ENCODE results near the gene AGFG1. TPM values are rescaled to one million over a fixed set of nuclear protein-coding genes. Genes with fewer than 3 reads are reported as not detected.

AGFG1 gene
- total and polyA plus RNA-seq, 2 donors (not counting 1 experiment from before 2014, with no cell fraction given), result 28.7 to 83.3 TPM

DNA sequence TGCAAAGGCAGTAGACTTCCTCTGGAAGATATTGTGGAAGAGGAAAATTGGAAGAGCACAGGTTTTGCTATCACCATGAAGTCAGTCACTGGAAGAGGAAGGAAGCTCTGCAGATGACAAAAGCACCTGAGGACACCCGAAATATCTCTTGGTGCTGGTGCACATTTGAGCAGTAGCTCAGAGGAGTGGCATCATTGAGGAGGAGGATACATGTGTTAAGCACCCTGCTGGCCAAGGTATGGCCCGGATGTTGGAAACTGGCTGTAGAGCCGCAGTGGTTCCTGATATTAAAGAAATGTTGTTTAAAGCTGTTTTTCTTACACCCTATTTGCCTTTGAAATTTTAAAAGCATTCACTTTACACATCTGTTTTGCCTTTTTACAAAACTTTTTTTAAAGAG, 94.1 kb downstream of the AGFG1 start:
- ATAC-seq (ENCODE audit: low read depth), result no peak
- ChIA-PET CTCF (interaction anchor here (1.6 kb wide), 1 partner anchor 11 kb away, joined by 4 read pairs; no protein-coding TSS in a partner anchor), POLR2A (interaction anchor here (0.7 kb wide), 1 partner anchor 12 kb away, joined by 3 read pairs; no protein-coding TSS in a partner anchor)
- H3K4me1 ChIP-seq (ENCODE audit: control insufficient read depth in 2 of 2, insufficient read depth in 2 of 2, low read length in 2 of 2), result no peaks in the 10 kb centered on the region
- H3K4me2 ChIP-seq (replicated peaks; ENCODE audit: low read depth, low read length, poor library complexity, severe bottlenecking), result no peak overlapping the region
- H3K27me3 ChIP-seq (replicated peaks in 1 of 4; ENCODE audit: control extremely low read depth in 1 of 4, control insufficient read depth in 3 of 4, insufficient read depth in 4 of 4, low read length in 3 of 4), result no peaks in the 10 kb centered on the region
- no peaks in the 10 kb centered on the region for H3K9me3 ChIP-seq (ENCODE audit: control extremely low read depth in 1 of 3, control insufficient read depth in 2 of 3, insufficient read depth in 1 of 3, low read length in 2 of 3)
- no peak for DNase-seq
- no peaks in the 10 kb centered on the region for H3K4me1 Mint-ChIP-seq
- no peak overlapping the region for H3K9ac ChIP-seq (ENCODE audit: low read length)
- H2AFZ ChIP-seq (ENCODE audit: insufficient read depth, low read depth, low read length, poor library complexity, severe bottlenecking), result no peak overlapping the region
- no peak for TF ChIP-seq EZH2 (IDR thresholded peaks at IDR 0.05; ENCODE audit: borderline replicate concordance, insufficient read depth, low read depth, low read length, poor library complexity, severe bottlenecking)
- TF ChIP-seq, protein P1, sequence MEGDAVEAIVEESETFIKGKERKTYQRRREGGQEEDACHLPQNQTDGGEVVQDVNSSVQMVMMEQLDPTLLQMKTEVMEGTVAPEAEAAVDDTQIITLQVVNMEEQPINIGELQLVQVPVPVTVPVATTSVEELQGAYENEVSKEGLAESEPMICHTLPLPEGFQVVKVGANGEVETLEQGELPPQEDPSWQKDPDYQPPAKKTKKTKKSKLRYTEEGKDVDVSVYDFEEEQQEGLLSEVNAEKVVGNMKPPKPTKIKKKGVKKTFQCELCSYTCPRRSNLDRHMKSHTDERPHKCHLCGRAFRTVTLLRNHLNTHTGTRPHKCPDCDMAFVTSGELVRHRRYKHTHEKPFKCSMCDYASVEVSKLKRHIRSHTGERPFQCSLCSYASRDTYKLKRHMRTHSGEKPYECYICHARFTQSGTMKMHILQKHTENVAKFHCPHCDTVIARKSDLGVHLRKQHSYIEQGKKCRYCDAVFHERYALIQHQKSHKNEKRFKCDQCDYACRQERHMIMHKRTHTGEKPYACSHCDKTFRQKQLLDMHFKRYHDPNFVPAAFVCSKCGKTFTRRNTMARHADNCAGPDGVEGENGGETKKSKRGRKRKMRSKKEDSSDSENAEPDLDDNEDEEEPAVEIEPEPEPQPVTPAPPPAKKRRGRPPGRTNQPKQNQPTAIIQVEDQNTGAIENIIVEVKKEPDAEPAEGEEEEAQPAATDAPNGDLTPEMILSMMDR (IDR thresholded peaks at IDR 0.05), result no peak
- H3K4me3 Mint-ChIP-seq, result no peak overlapping the region
- no peaks in the 10 kb centered on the region for H4K20me1 ChIP-seq (ENCODE audit: control insufficient read depth, insufficient read depth, low read length, poor library complexity, severe bottlenecking)
- no peaks in the 10 kb centered on the region for H3K9me3 Mint-ChIP-seq (ENCODE audit: insufficient read depth)
- H3K27ac ChIP-seq (ENCODE audit: low read length in 2 of 2), result no peak overlapping the region
- no peaks in the 10 kb centered on the region for H3K36me3 ChIP-seq (replicated peaks in 1 of 2; ENCODE audit: control extremely low read depth in 1 of 2, control insufficient read depth in 1 of 2, extremely low read depth in 1 of 2, insufficient read depth in 2 of 2, low read length in 1 of 2)
- no peak overlapping the region for H3K27ac Mint-ChIP-seq
- intact Hi-C loops (cut with micrococcal nuclease), result no loop called here
- no peaks in the 10 kb centered on the region for H3K27me3 Mint-ChIP-seq
- WGBS (ENCODE audit: insufficient coverage), result 0% methylated on average over 1 of the region's 3 CpGs
- H3K79me2 ChIP-seq (ENCODE audit: control insufficient read depth, insufficient read depth, low read length), result no peaks in the 10 kb centered on the region
- no peak overlapping the region for H3K4me3 ChIP-seq (ENCODE audit: control extremely low read depth in 1 of 5, extremely low read depth in 1 of 5, insufficient read depth in 1 of 5, low read depth in 2 of 5, low read length in 4 of 5)

DNA sequence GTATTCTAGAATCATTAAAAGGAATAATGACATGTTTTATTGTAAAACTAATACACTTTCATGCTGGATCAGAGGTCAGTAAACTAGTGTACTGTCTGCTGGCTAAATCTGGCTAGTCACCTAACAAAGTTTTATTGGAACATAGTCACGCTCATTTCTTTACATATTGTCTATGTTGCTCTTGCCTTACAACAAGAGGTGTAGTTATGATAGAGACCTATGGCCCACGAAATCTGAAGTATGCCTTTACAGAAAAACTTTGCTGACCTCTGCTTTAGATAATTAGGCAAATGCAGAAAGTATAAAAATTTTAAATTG, 96.9 kb downstream of the AGFG1 start:
- intact Hi-C loops (cut with micrococcal nuclease), result no loop called here

More for the DNA sequence above, 96.9 kb downstream of the AGFG1 start:
- Histone ChIP-seq H3K9me3 (ENCODE audit: control extremely low read depth in 1 of 3, control insufficient read depth in 2 of 3, insufficient read depth in 1 of 3, low read length in 2 of 3) (no peaks in the 10 kb centered on the region), H3K4me3 (ENCODE audit: control extremely low read depth in 1 of 5, extremely low read depth in 1 of 5, insufficient read depth in 1 of 5, low read depth in 2 of 5, low read length in 4 of 5) (no peak overlapping the region), H3K27me3 (replicated peaks in 1 of 4; ENCODE audit: control extremely low read depth in 1 of 4, control insufficient read depth in 3 of 4, insufficient read depth in 4 of 4, low read length in 3 of 4) (no peaks in the 10 kb centered on the region), H3K36me3 (replicated peaks in 1 of 2; ENCODE audit: control extremely low read depth in 1 of 2, control insufficient read depth in 1 of 2, extremely low read depth in 1 of 2, insufficient read depth in 2 of 2, low read length in 1 of 2) (no peaks in the 10 kb centered on the region), H3K27ac (ENCODE audit: low read length in 2 of 2) (no peak overlapping the region), H3K79me2 (ENCODE audit: control insufficient read depth, insufficient read depth, low read length) (no peaks in the 10 kb centered on the region), H3K9ac (ENCODE audit: low read length) (no peak overlapping the region), H4K20me1 (ENCODE audit: control insufficient read depth, insufficient read depth, low read length, poor library complexity, severe bottlenecking) (no peaks in the 10 kb centered on the region), H3K4me2 (replicated peaks; ENCODE audit: low read depth, low read length, poor library complexity, severe bottlenecking) (no peak overlapping the region), H2AFZ (ENCODE audit: insufficient read depth, low read depth, low read length, poor library complexity, severe bottlenecking) (no peak overlapping the region), H3K4me1 (ENCODE audit: control insufficient read depth in 2 of 2, insufficient read depth in 2 of 2, low read length in 2 of 2) (no peaks in the 10 kb centered on the region)
- TF ChIP-seq EZH2 (IDR thresholded peaks at IDR 0.05; ENCODE audit: borderline replicate concordance, insufficient read depth, low read depth, low read length, poor library complexity, severe bottlenecking), result no peak
- TF ChIP-seq, protein P1 (IDR thresholded peaks at IDR 0.05), result no peak
- no peak overlapping the region for H3K27ac Mint-ChIP-seq
- DNase-seq, result no peak
- ATAC-seq (ENCODE audit: low read depth), result no peak
- H3K9me3 Mint-ChIP-seq (ENCODE audit: insufficient read depth), result no peaks in the 10 kb centered on the region
- H3K4me3 Mint-ChIP-seq, result no peak overlapping the region
- ChIA-PET CTCF (interaction anchor here (1.6 kb wide), 1 partner anchor 197 kb away, joined by 3 read pairs; no protein-coding TSS in a partner anchor), POLR2A (no interaction called here)
- no peaks in the 10 kb centered on the region for H3K4me1 Mint-ChIP-seq
- WGBS (ENCODE audit: insufficient coverage), result no CpG with 5 or more reads among the region's 2 CpGs
- no peaks in the 10 kb centered on the region for H3K27me3 Mint-ChIP-seq

All from B cell (primary cell).